Cortex of kidney (tissue), 1 donor: Measurements from ENCODE around the gene RNF133.
"Not testable (repeated sequence)": the region's sequence is repeated elsewhere in the genome, so short reads cannot be mapped to it uniquely, and the experiment has no call there.

Experiments used
- DNase-seq: peaks from one replicate; lab custom pipeline; 2025; lab: John Stamatoyannopoulos, UW

The RNF133 gene

GRCh38 chr7:122689346-122690109 is 9.4 kb downstream of the RNF133 start:
- DNase-seq: no peak

GRCh38 chr7:122688400-122688998 is 10.4 kb downstream of the RNF133 start:
- DNase-seq: no peak

- DNase-seq: no peak
These were observed 12.5 kb downstream of the RNF133 start for GRCh38 chr7:122686360-122686878.

- no peak for DNase-seq
These were observed 14.4 kb downstream of the RNF133 start for GRCh38 chr7:122684504-122684903.

- DNase-seq: no peak
These were observed 15.9 kb downstream of the RNF133 start for GRCh38 chr7:122682815-122683550.

- DNase-seq: not testable (repeated sequence)
These were observed 17.7 kb downstream of the RNF133 start for GRCh38 chr7:122681186-122681585.

- no peak for DNase-seq
These were observed 19.1 kb downstream of the RNF133 start for GRCh38 chr7:122679813-122680212.

GRCh38 chr7:122679269-122679709 is 19.6 kb downstream of the RNF133 start:
- DNase-seq: not testable (repeated sequence)

GRCh38 chr7:122677149-122677548 is 21.8 kb downstream of the RNF133 start:
- no peak for DNase-seq

GRCh38 chr7:122676466-122676865 is 22.5 kb downstream of the RNF133 start:
- DNase-seq: no peak

- no peak for DNase-seq
These were observed 23.3 kb downstream of the RNF133 start for GRCh38 chr7:122675621-122676020.

- no peak for DNase-seq
These were observed 23.9 kb downstream of the RNF133 start for GRCh38 chr7:122675011-122675410.

- no peak for DNase-seq
These were observed 24.4 kb downstream of the RNF133 start for GRCh38 chr7:122674502-122674901.

GRCh38 chr7:122673951-122674350 is 25.0 kb downstream of the RNF133 start:
- DNase-seq: no peak

GRCh38 chr7:122672536-122672935 is 26.4 kb downstream of the RNF133 start:
- no peak for DNase-seq

GRCh38 chr7:122663733-122664132 is 35.2 kb downstream of the RNF133 start:
- no peak for DNase-seq

GRCh38 chr7:122658856-122659255 is 40.1 kb downstream of the RNF133 start:
- no peak for DNase-seq

- no peak for DNase-seq
These were observed 45.2 kb downstream of the RNF133 start for GRCh38 chr7:122653685-122654084.

GRCh38 chr7:122652876-122653275 is 46.0 kb downstream of the RNF133 start:
- DNase-seq: no peak

GRCh38 chr7:122651451-122651850 is 47.5 kb downstream of the RNF133 start:
- no peak for DNase-seq
